ENCODE measurements around the gene PLA2G12B.
"Not testable (repeated sequence)": the region's sequence is repeated elsewhere in the genome, so short reads cannot be mapped to it uniquely, and the experiment has no call there.

GRCh38 chr10:72903941-72904446, 50.6 kb downstream of the PLA2G12B start:
- TF ChIP-seq CTCF, POLR2A, EP300 (IDR thresholded peaks at IDR 0.05): not testable (repeated sequence)
